ENCODE results near the gene TMEM132C.

The TMEM132C gene

GRCh38 chr12:128381946-128382345 lies 115.0 kb downstream of the TMEM132C start:
- Histone ChIP-seq H3K27ac (replicated peaks) (no peak overlapping the region), H3K4me3 (replicated peaks; ENCODE audit: insufficient read depth, low read length) (no peak overlapping the region), H3K27me3 (ENCODE audit: insufficient read depth, poor library complexity, severe bottlenecking) (no peaks in the 10 kb centered on the region)
- no peak for TF ChIP-seq REST (IDR thresholded peaks at IDR 0.05; ENCODE audit: insufficient replicate concordance, low read depth)
- no peak for TF ChIP-seq SPI1 (IDR thresholded peaks at IDR 0.05; ENCODE audit: borderline replicate concordance, low read depth)
- TF ChIP-seq, protein P1, sequence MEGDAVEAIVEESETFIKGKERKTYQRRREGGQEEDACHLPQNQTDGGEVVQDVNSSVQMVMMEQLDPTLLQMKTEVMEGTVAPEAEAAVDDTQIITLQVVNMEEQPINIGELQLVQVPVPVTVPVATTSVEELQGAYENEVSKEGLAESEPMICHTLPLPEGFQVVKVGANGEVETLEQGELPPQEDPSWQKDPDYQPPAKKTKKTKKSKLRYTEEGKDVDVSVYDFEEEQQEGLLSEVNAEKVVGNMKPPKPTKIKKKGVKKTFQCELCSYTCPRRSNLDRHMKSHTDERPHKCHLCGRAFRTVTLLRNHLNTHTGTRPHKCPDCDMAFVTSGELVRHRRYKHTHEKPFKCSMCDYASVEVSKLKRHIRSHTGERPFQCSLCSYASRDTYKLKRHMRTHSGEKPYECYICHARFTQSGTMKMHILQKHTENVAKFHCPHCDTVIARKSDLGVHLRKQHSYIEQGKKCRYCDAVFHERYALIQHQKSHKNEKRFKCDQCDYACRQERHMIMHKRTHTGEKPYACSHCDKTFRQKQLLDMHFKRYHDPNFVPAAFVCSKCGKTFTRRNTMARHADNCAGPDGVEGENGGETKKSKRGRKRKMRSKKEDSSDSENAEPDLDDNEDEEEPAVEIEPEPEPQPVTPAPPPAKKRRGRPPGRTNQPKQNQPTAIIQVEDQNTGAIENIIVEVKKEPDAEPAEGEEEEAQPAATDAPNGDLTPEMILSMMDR (IDR thresholded peaks at IDR 0.05; ENCODE audit: insufficient read depth, low read length): no peak
- no peak for TF ChIP-seq GABPA (IDR thresholded peaks at IDR 0.05; ENCODE audit: low read depth)
- no peak for TF ChIP-seq POLR2AphosphoS5 (IDR thresholded peaks at IDR 0.05; ENCODE audit: low read depth)
- DNase-seq (ENCODE audit: low read depth in 1 of 2, low spot score in 1 of 2): no peak

- no peak for TF ChIP-seq POLR2AphosphoS5 (IDR thresholded peaks at IDR 0.05; ENCODE audit: low read depth)
- Histone ChIP-seq H3K27me3 (ENCODE audit: insufficient read depth, poor library complexity, severe bottlenecking) (no peaks in the 10 kb centered on the region), H3K4me3 (replicated peaks; ENCODE audit: insufficient read depth, low read length) (no peak overlapping the region), H3K27ac (replicated peaks) (no peak overlapping the region)
- no peak for DNase-seq (ENCODE audit: low read depth in 1 of 2, low spot score in 1 of 2)
These were observed 116.0 kb downstream of the TMEM132C start for GRCh38 chr12:128382946-128383345.

DNA sequence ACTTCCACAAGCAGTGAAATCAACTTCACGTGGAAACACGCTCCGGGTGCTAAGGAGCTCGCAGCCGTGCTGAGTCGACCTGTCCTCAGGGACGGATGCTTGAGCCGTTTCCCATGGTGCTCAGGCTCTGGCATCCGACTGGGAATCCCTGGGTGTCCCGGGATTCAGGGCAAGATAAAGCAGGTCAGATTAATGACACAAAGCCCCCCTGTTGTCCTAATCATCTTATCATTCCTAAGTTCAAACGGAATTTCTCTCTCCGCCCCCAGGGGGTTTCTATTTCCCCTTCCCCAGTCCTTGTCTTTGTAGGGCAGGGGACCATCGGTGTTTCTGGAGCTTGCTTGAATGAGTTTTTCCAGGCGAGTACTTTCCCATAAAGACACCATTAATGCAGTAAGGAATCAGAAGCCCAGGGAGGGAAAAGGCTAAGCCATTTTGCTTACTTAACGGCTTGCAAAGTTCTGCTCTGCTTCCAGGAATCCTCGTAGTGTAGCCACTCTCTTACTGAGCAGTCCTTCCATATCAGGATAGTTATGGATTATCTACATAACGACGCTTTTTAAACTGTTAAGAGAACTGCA lies 116.5 kb downstream of the TMEM132C start:
- H3K4me3 ChIP-seq (replicated peaks; ENCODE audit: insufficient read depth, low read length): no peak overlapping the region
- H3K27ac ChIP-seq (replicated peaks): no peak overlapping the region
- no peak for DNase-seq (ENCODE audit: low read depth in 1 of 2, low spot score in 1 of 2)
- H3K27me3 ChIP-seq (ENCODE audit: insufficient read depth, poor library complexity, severe bottlenecking): no peaks in the 10 kb centered on the region
- TF ChIP-seq SPI1 (IDR thresholded peaks at IDR 0.05; ENCODE audit: borderline replicate concordance, low read depth): no peak
- TF ChIP-seq, protein P1 (IDR thresholded peaks at IDR 0.05; ENCODE audit: insufficient read depth, low read length): no peak
- no peak for TF ChIP-seq GABPA (IDR thresholded peaks at IDR 0.05; ENCODE audit: low read depth)
- TF ChIP-seq REST (IDR thresholded peaks at IDR 0.05; ENCODE audit: insufficient replicate concordance, low read depth): no peak
- no peak for TF ChIP-seq POLR2AphosphoS5 (IDR thresholded peaks at IDR 0.05; ENCODE audit: low read depth)

DNA sequence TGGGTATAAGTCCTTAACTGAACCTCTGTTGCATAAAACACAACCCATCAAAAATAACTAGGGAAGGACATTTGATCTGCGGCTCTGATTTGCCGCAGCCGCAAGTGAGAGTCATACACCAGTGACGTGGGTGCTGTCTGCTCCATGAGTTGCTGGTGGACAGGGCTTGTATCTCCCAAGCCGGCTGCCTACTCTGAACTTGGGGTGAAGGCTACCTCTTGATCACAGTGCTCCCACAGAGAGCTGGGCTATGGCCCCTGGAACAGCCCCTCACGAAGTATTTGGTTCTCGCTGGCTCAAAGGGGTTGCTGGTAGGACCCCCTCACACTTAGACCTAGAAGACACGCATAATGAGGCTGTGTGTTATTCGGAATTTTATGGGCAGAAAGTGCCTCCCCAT lies 118.8 kb downstream of the TMEM132C start:
- H3K4me3 ChIP-seq (replicated peaks; ENCODE audit: insufficient read depth, low read length): no peak overlapping the region
- H3K27me3 ChIP-seq (ENCODE audit: insufficient read depth, poor library complexity, severe bottlenecking): no peaks in the 10 kb centered on the region
- TF ChIP-seq GABPA (IDR thresholded peaks at IDR 0.05; ENCODE audit: low read depth) (no peak), POLR2AphosphoS5 (IDR thresholded peaks at IDR 0.05; ENCODE audit: low read depth) (no peak), SPI1 (IDR thresholded peaks at IDR 0.05; ENCODE audit: borderline replicate concordance, low read depth) (no peak), REST (IDR thresholded peaks at IDR 0.05; ENCODE audit: insufficient replicate concordance, low read depth) (no peak)
- TF ChIP-seq, protein P1 (IDR thresholded peaks at IDR 0.05; ENCODE audit: insufficient read depth, low read length): no peak
- H3K27ac ChIP-seq (replicated peaks): no peak overlapping the region
- no peak for DNase-seq (ENCODE audit: low read depth in 1 of 2, low spot score in 1 of 2)

All from HL-60 (cell line).